ENCODE results near the gene NMUR1.
"Not testable (repeated sequence)": the region's sequence is repeated elsewhere in the genome, so short reads cannot be mapped to it uniquely, and the experiment has no call there.

DNA sequence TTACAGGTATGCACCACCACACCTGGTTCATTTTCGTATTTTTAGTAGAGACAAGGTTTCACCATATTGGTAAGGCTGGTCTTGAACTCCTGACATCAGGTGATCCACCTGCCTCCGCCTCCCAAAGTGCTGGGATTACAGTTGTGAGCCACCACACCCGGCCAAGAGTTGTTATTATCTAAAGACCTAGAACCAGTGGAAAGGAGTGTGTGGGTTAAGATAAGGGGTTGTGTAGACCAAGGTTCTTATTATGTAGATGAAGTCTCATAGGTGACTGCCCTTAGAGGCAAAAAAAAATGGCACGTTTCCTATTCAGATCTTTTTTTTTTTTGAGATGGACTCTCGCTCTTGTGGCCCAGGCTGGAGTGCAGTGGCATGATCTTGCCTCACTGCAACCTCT, 40.7 kb upstream of the NMUR1 start:
- TF ChIP-seq ZNF331 (CRISPR knock-in tag; IDR thresholded peaks at IDR 0.05; ENCODE audit: low read depth); POLR2AphosphoS5 (IDR thresholded peaks at IDR 0.05; ENCODE audit: low read depth): not testable (repeated sequence)
- TF ChIP-seq, protein P1, sequence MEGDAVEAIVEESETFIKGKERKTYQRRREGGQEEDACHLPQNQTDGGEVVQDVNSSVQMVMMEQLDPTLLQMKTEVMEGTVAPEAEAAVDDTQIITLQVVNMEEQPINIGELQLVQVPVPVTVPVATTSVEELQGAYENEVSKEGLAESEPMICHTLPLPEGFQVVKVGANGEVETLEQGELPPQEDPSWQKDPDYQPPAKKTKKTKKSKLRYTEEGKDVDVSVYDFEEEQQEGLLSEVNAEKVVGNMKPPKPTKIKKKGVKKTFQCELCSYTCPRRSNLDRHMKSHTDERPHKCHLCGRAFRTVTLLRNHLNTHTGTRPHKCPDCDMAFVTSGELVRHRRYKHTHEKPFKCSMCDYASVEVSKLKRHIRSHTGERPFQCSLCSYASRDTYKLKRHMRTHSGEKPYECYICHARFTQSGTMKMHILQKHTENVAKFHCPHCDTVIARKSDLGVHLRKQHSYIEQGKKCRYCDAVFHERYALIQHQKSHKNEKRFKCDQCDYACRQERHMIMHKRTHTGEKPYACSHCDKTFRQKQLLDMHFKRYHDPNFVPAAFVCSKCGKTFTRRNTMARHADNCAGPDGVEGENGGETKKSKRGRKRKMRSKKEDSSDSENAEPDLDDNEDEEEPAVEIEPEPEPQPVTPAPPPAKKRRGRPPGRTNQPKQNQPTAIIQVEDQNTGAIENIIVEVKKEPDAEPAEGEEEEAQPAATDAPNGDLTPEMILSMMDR (conservative IDR thresholded peaks at IDR 0.05; ENCODE audit: low read depth in 2 of 2): not testable (repeated sequence)
